HEK293 (cell line): ENCODE measurements around the gene ADAMTS12.

Source experiments
- CTCF ChIA-PET: fragments of 350-600 bp; formaldehyde crosslinking; extraction: SDS; loops from one replicate; lab custom pipeline; 2021; ENCODE audit warnings: antibody characterized with exemption; lab: Yijun Ruan, JAX
- POLR2A ChIA-PET: fragments of 300-600 bp; formaldehyde crosslinking; extraction: SDS; loops from one replicate; lab custom pipeline; 2020; ENCODE audit warnings: antibody characterized with exemption, inconsistent platforms; lab: Yijun Ruan, JAX
- H3K27ac ChIP-seq: fragments of 200-500 bp; sonication (Bioruptor generic); 2 replicates; pipeline ENCODE4 v1.5.1; 2014; ENCODE audit warnings: low read depth, low read length, control low read depth, inconsistent platforms; ENCODE audit errors: extremely low read depth
- H3K36me3 ChIP-seq, 2 experiments: fragments of 200-500 bp in 1 of 2; sonication (Bioruptor generic) in 1 of 2; 1 replicate in 1 of 2; 2 replicates in 1 of 2; pipeline ENCODE4 v1.5.1; 2014 to 2017; ENCODE audit warnings: inconsistent platforms in 2 of 2, low read length in 2 of 2; ENCODE audit not compliant: control insufficient read depth in 2 of 2, insufficient read depth in 1 of 2
- H3K4me1 ChIP-seq: fragments of 200-500 bp; sonication (Bioruptor generic); 2 replicates; pipeline ENCODE4 v1.5.1; 2014; ENCODE audit warnings: mild to moderate bottlenecking, low read length, inconsistent platforms; ENCODE audit not compliant: control insufficient read depth, insufficient read depth
- H3K4me3 ChIP-seq: 2 replicates; pipeline ENCODE4 v1.5.1; 2011; ENCODE audit warnings: low read depth, mild to moderate bottlenecking, control low read depth, low read length, moderate library complexity
- H3K9me3 ChIP-seq: fragments of 200-500 bp; sonication (Bioruptor generic); 2 replicates; pipeline ENCODE4 v1.5.1; 2014; ENCODE audit warnings: low read depth, low read length, inconsistent platforms; ENCODE audit not compliant: control insufficient read depth, insufficient read depth
- EGR2 ChIP-seq: fragments of 450-650 bp; formaldehyde crosslinking; IDR thresholded peaks from 2 replicates; pipeline ENCODE4 v1.5.1; 2016; ENCODE audit warnings: low read depth, missing biosample characterization, missing genetic modification characterization
- GLI2 ChIP-seq: fragments of 450-650 bp; formaldehyde crosslinking; IDR thresholded peaks from 2 replicates; pipeline ENCODE4; 2017; ENCODE audit warnings: missing biosample characterization, missing genetic modification characterization, low read depth, borderline replicate concordance
- KLF7 ChIP-seq: fragments of 450-650 bp; formaldehyde crosslinking; IDR thresholded peaks from 2 replicates; pipeline ENCODE4 v1.5.1; 2016; ENCODE audit warnings: missing biosample characterization, missing genetic modification characterization, borderline replicate concordance
- KLF9 ChIP-seq: fragments of 450-650 bp; formaldehyde crosslinking; IDR thresholded peaks from 2 replicates; pipeline ENCODE4 v1.5.1; 2016; ENCODE audit warnings: missing biosample characterization, missing genetic modification characterization, low read depth
- SP2 ChIP-seq: fragments of 450-650 bp; formaldehyde crosslinking; IDR thresholded peaks from 2 replicates; pipeline ENCODE4 v1.5.1; 2016; ENCODE audit warnings: missing biosample characterization, missing genetic modification characterization
- ZBTB20 ChIP-seq: fragments of 450-650 bp; formaldehyde crosslinking; IDR thresholded peaks from 2 replicates; pipeline ENCODE4 v1.5.1; 2016; ENCODE audit warnings: missing biosample characterization, missing genetic modification characterization
- ZNF157 ChIP-seq: fragments of 450-650 bp; formaldehyde crosslinking; IDR thresholded peaks from 2 replicates; pipeline ENCODE4 v1.5.1; 2016; ENCODE audit warnings: missing biosample characterization, missing genetic modification characterization
- ZNF24 ChIP-seq: fragments of 450-650 bp; formaldehyde crosslinking; IDR thresholded peaks from 2 replicates; pipeline ENCODE4 v1.5.1; 2016; ENCODE audit warnings: missing biosample characterization, missing genetic modification characterization
- ZNF311 ChIP-seq: fragments of 450-650 bp; formaldehyde crosslinking; IDR thresholded peaks from 2 replicates; pipeline ENCODE4 v1.5.1; 2017; ENCODE audit warnings: missing biosample characterization, missing genetic modification characterization, borderline replicate concordance
- ZNF514 ChIP-seq: fragments of 450-650 bp; formaldehyde crosslinking; IDR thresholded peaks from 2 replicates; pipeline ENCODE4 v1.5.1; 2016; ENCODE audit warnings: missing biosample characterization, missing genetic modification characterization
- TF ChIP-seq, protein P1 (sequence below): fragments of 450-650 bp; formaldehyde crosslinking; IDR thresholded peaks from 2 replicates; pipeline ENCODE4 v1.5.1; 2016; ENCODE audit warnings: missing biosample characterization, missing genetic modification characterization
- TF ChIP-seq, protein P2 (sequence below): fragments of 450-650 bp; formaldehyde crosslinking; IDR thresholded peaks from 2 replicates; pipeline ENCODE4 v1.5.1; 2017; ENCODE audit warnings: missing biosample characterization, missing genetic modification characterization
- TF ChIP-seq, protein P3 (sequence below): IDR thresholded peaks from 2 replicates; pipeline ENCODE4 v1.6.1; 2011; ENCODE audit warnings: mild to moderate bottlenecking, low read depth, low read length, borderline replicate concordance
- TF ChIP-seq, protein P4 (sequence below): fragments of 450-650 bp; formaldehyde crosslinking; IDR thresholded peaks from 2 replicates; pipeline ENCODE4 v1.5.1; 2016; ENCODE audit warnings: missing biosample characterization, missing genetic modification characterization

The ADAMTS12 gene

GRCh38 chr5:33938507-33938796 lies 46.7 kb upstream of the ADAMTS12 start:
- Histone ChIP-seq H3K27ac (no peak overlapping the region), H3K9me3 (no peaks in the 10 kb centered on the region), H3K36me3 (no peaks in the 10 kb centered on the region), H3K4me3 (no peak overlapping the region), H3K4me1 (no peaks in the 10 kb centered on the region)
- ChIA-PET POLR2A (no interaction called here), CTCF (interaction anchor here (0.8 kb wide), 1 partner anchor 46 kb away, joined by 3 read pairs; the partner anchor contains the start of gene ADAMTS12)
- TF ChIP-seq ZNF514 (tag by site-specific recombination): no peak
- TF ChIP-seq, protein P1, sequence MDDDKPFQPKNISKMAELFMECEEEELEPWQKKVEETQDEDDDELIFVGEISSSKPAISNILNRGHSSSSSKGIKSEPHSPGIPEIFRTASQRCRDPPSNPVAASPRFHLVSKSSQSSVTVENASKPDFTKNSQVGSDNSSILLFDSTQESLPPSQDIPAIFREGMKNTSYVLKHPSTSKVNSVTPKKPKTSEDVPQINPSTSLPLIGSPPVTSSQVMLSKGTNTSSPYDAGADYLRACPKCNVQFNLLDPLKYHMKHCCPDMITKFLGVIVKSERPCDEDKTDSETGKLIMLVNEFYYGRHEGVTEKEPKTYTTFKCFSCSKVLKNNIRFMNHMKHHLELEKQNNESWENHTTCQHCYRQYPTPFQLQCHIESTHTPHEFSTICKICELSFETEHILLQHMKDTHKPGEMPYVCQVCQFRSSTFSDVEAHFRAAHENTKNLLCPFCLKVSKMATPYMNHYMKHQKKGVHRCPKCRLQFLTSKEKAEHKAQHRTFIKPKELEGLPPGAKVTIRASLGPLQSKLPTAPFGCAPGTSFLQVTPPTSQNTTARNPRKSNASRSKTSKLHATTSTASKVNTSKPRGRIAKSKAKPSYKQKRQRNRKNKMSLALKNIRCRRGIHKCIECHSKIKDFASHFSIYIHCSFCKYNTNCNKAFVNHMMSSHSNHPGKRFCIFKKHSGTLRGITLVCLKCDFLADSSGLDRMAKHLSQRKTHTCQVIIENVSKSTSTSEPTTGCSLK (tag by site-specific recombination): no peak
- no peak for TF ChIP-seq ZBTB20 (tag by site-specific recombination)
- TF ChIP-seq ZNF311 (tag by site-specific recombination): no peak
- no peak for TF ChIP-seq EGR2 (tag by site-specific recombination)
- TF ChIP-seq, protein P2, sequence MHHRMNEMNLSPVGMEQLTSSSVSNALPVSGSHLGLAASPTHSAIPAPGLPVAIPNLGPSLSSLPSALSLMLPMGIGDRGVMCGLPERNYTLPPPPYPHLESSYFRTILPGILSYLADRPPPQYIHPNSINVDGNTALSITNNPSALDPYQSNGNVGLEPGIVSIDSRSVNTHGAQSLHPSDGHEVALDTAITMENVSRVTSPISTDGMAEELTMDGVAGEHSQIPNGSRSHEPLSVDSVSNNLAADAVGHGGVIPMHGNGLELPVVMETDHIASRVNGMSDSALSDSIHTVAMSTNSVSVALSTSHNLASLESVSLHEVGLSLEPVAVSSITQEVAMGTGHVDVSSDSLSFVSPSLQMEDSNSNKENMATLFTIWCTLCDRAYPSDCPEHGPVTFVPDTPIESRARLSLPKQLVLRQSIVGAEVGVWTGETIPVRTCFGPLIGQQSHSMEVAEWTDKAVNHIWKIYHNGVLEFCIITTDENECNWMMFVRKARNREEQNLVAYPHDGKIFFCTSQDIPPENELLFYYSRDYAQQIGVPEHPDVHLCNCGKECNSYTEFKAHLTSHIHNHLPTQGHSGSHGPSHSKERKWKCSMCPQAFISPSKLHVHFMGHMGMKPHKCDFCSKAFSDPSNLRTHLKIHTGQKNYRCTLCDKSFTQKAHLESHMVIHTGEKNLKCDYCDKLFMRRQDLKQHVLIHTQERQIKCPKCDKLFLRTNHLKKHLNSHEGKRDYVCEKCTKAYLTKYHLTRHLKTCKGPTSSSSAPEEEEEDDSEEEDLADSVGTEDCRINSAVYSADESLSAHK (tag by site-specific recombination): no peak
- TF ChIP-seq SP2 (tag by site-specific recombination): no peak
- no peak for TF ChIP-seq ZNF157 (tag by site-specific recombination)
- TF ChIP-seq KLF9 (tag by site-specific recombination): no peak

DNA sequence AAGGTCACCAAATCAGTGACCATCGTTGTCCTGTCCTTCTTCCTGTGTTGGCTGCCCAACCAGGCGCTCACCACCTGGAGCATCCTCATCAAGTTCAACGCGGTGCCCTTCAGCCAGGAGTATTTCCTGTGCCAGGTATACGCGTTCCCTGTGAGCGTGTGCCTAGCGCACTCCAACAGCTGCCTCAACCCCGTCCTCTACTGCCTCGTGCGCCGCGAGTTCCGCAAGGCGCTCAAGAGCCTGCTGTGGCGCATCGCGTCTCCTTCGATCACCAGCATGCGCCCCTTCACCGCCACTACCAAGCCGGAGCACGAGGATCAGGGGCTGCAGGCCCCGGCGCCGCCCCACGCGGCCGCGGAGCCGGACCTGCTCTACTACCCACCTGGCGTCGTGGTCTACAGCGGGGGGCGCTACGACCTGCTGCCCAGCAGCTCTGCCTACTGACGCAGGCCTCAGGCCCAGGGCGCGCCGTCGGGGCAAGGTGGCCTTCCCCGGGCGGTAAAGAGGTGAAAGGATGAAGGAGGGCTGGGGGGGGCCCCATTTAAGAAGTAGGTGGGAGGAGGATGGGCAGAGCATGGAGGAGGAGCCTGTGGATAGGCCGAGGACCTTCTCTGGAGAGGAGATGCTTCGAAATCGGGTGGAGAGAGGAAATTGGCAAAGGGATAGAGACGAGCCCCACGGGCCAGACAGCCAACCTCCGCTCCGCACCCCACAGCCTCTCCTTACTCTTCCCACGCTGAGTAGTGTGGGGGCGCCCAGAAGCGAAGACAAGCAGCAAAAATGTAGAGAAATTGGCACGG lies 46.1 kb upstream of the ADAMTS12 start:
- Histone ChIP-seq H3K36me3 (no peaks in the 10 kb centered on the region), H3K4me3 (no peak overlapping the region), H3K9me3 (no peaks in the 10 kb centered on the region), H3K4me1 (no peaks in the 10 kb centered on the region), H3K27ac (no peak overlapping the region)
- ChIA-PET POLR2A (no interaction called here), CTCF (no interaction called here)
- no peak for TF ChIP-seq KLF7 (tag by site-specific recombination)
- TF ChIP-seq, protein P3, sequence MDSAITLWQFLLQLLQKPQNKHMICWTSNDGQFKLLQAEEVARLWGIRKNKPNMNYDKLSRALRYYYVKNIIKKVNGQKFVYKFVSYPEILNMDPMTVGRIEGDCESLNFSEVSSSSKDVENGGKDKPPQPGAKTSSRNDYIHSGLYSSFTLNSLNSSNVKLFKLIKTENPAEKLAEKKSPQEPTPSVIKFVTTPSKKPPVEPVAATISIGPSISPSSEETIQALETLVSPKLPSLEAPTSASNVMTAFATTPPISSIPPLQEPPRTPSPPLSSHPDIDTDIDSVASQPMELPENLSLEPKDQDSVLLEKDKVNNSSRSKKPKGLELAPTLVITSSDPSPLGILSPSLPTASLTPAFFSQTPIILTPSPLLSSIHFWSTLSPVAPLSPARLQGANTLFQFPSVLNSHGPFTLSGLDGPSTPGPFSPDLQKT: no peak
- no peak for TF ChIP-seq GLI2 (tag by site-specific recombination)
- no peak for TF ChIP-seq ZNF24 (tag by site-specific recombination)

DNA sequence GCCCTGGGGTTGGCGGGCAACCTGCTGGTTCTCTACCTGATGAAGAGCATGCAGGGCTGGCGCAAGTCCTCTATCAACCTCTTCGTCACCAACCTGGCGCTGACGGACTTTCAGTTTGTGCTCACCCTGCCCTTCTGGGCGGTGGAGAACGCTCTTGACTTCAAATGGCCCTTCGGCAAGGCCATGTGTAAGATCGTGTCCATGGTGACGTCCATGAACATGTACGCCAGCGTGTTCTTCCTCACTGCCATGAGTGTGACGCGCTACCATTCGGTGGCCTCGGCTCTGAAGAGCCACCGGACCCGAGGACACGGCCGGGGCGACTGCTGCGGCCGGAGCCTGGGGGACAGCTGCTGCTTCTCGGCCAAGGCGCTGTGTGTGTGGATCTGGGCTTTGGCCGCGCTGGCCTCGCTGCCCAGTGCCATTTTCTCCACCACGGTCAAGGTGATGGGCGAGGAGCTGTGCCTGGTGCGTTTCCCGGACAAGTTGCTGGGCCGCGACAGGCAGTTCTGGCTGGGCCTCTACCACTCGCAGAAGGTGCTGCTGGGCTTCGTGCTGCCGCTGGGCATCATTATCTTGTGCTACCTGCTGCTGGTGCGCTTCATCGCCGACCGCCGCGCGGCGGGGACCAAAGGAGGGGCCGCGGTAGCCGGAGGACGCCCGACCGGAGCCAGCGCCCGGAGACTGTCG lies 45.4 kb upstream of the ADAMTS12 start:
- TF ChIP-seq, protein P4, sequence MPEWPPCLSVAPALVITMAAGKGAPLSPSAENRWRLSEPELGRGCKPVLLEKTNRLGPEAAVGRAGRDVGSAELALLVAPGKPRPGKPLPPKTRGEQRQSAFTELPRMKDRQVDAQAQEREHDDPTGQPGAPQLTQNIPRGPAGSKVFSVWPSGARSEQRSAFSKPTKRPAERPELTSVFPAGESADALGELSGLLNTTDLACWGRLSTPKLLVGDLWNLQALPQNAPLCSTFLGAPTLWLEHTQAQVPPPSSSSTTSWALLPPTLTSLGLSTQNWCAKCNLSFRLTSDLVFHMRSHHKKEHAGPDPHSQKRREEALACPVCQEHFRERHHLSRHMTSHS: no peak
- Histone ChIP-seq H3K36me3 (no peaks in the 10 kb centered on the region), H3K27ac (no peak overlapping the region), H3K4me1 (no peaks in the 10 kb centered on the region), H3K9me3 (no peaks in the 10 kb centered on the region), H3K4me3 (no peak overlapping the region)
- CTCF ChIA-PET: interaction anchor here (2.3 to 3.4 kb wide), 2 partner anchors 32 to 502 kb away, joined by 10 to 35 read pairs; no protein-coding TSS in a partner anchor
- POLR2A ChIA-PET: no interaction called here
